ENCODE measurements around the gene NTSR1.

The NTSR1 gene

GRCh38 chr20:62758226-62758912, 49.7 kb downstream of the NTSR1 start:
- no peak for DNase-seq (ENCODE audit: low read depth)

GRCh38 chr20:62759981-62760431, 51.4 kb downstream of the NTSR1 start:
- no peak for DNase-seq (ENCODE audit: low read depth)

- DNase-seq (ENCODE audit: low read depth) = no peak
These were observed 51.8 kb downstream of the NTSR1 start for GRCh38 chr20:62760471-62760855.

- no peak for DNase-seq (ENCODE audit: low read depth)
These were observed 52.5 kb downstream of the NTSR1 start for GRCh38 chr20:62760856-62761758.

GRCh38 chr20:62761759-62762131, 53.1 kb downstream of the NTSR1 start:
- no peak for DNase-seq (ENCODE audit: low read depth)

- no peak for DNase-seq (ENCODE audit: low read depth)
These were observed 53.7 kb downstream of the NTSR1 start for GRCh38 chr20:62762376-62762775.

GRCh38 chr20:62762801-62763368, 54.2 kb downstream of the NTSR1 start:
- DNase-seq (ENCODE audit: low read depth) = no peak

- no peak for DNase-seq (ENCODE audit: low read depth)
These were observed 54.8 kb downstream of the NTSR1 start for GRCh38 chr20:62763404-62763803.

GRCh38 chr20:62764156-62764935, 55.7 kb downstream of the NTSR1 start:
- DNase-seq (ENCODE audit: low read depth) = no peak

- DNase-seq (ENCODE audit: low read depth) = no peak
These were observed 56.4 kb downstream of the NTSR1 start for GRCh38 chr20:62765021-62765420.

GRCh38 chr20:62765432-62766070, 56.9 kb downstream of the NTSR1 start:
- DNase-seq (ENCODE audit: low read depth) = no peak

GRCh38 chr20:62766071-62766450, 57.4 kb downstream of the NTSR1 start:
- no peak for DNase-seq (ENCODE audit: low read depth)

- no peak for DNase-seq (ENCODE audit: low read depth)
These were observed 58.1 kb downstream of the NTSR1 start for GRCh38 chr20:62766716-62767115.

- no peak for DNase-seq (ENCODE audit: low read depth)
These were observed 59.6 kb downstream of the NTSR1 start for GRCh38 chr20:62768234-62768546.

- no peak for DNase-seq (ENCODE audit: low read depth)
These were observed 60.1 kb downstream of the NTSR1 start for GRCh38 chr20:62768551-62769287.

GRCh38 chr20:62769346-62770071, 60.9 kb downstream of the NTSR1 start:
- DNase-seq (ENCODE audit: low read depth) = no peak

- no peak for DNase-seq (ENCODE audit: low read depth)
These were observed 61.7 kb downstream of the NTSR1 start for GRCh38 chr20:62770111-62770910.

GRCh38 chr20:62770916-62771315, 62.3 kb downstream of the NTSR1 start:
- no peak for DNase-seq (ENCODE audit: low read depth)

GRCh38 chr20:62771396-62772102, 62.9 kb downstream of the NTSR1 start:
- no peak for DNase-seq (ENCODE audit: low read depth)
